AG04449 (cell line): ENCODE measurements around the gene RACGAP1.
"Not testable (repeated sequence)": the region's sequence is repeated elsewhere in the genome, so short reads cannot be mapped to it uniquely, and the experiment has no call there.

Experiments used
- CTCF ChIA-PET: fragments of 350-600 bp; formaldehyde crosslinking; extraction: SDS; loops from one replicate; lab custom pipeline; 2021; ENCODE audit warnings: antibody characterized with exemption; lab: Yijun Ruan, JAX
- POLR2A ChIA-PET: fragments of 400-600, 350-600 bp; formaldehyde crosslinking; extraction: SDS; loops from one replicate; lab custom pipeline; 2020; ENCODE audit warnings: antibody characterized with exemption, inconsistent platforms; lab: Yijun Ruan, JAX
- DNase-seq: peaks from one replicate; pipeline ENCODE4 v3.0.0-alpha.2; 2010; ENCODE audit warnings: low read depth, low spot score
- H3K4me3 ChIP-seq: 2 replicates; pipeline ENCODE4 v1.5.1; 2011; ENCODE audit warnings: low read depth, mild to moderate bottlenecking, control low read depth, low read length
- CTCF ChIP-seq: IDR thresholded peaks from one replicate; pipeline ENCODE4 v1.5.1; 2011; ENCODE audit warnings: mild to moderate bottlenecking, moderate library complexity, low read length, control low read depth, inconsistent platforms; ENCODE audit not compliant: insufficient read depth; ENCODE audit errors: missing control alignments

RACGAP1 gene

GRCh38 chr12:49998453-49998852 is 26.8 kb downstream of the RACGAP1 start:
- CTCF ChIA-PET = interaction anchor here (0.6 to 1.7 kb wide), 5 partner anchors 15 to 57 kb away, joined by 3 to 10 read pairs (median 4); no protein-coding TSS in a partner anchor
- POLR2A ChIA-PET = no interaction called here
- DNase-seq = no peak
- no peak for TF ChIP-seq CTCF
- H3K4me3 ChIP-seq = no peak overlapping the region

GRCh38 chr12:49990273-49990672 is 35.0 kb downstream of the RACGAP1 start:
- DNase-seq = no peak
- CTCF ChIA-PET = interaction anchor here (0.6 to 3.6 kb wide), 8 partner anchors 16 to 66 kb away, joined by 3 to 21 read pairs (median 5); no protein-coding TSS in a partner anchor
- TF ChIP-seq CTCF = no peak
- no peak overlapping the region for H3K4me3 ChIP-seq
- POLR2A ChIA-PET = no interaction called here

GRCh38 chr12:49989400-49989799 is 35.9 kb downstream of the RACGAP1 start:
- DNase-seq, H3K4me3 ChIP-seq, POLR2A ChIA-PET: not testable (repeated sequence)
- CTCF ChIA-PET = interaction anchor here (1.3 to 3.6 kb wide), 3 partner anchors 25 to 67 kb away, joined by 4 to 21 read pairs (median 5); no protein-coding TSS in a partner anchor

GRCh38 chr12:49987625-49988303 is 37.5 kb downstream of the RACGAP1 start:
- no peak overlapping the region for H3K4me3 ChIP-seq
- POLR2A ChIA-PET = no interaction called here
- CTCF ChIA-PET = interaction anchor here (3.6 to 26.8 kb wide), 3 partner anchors 18 to 81 kb away, joined by 21 to 1042 read pairs (median 385); partner anchors contain the start of gene AQP6
- TF ChIP-seq CTCF = no peak
- no peak for DNase-seq

- CTCF ChIA-PET = interaction anchor here (1.4 to 26.8 kb wide), 5 partner anchors 17 to 82 kb away, joined by 6 to 1042 read pairs (median 41); partner anchors contain the start of gene AQP6
- POLR2A ChIA-PET, DNase-seq, H3K4me3 ChIP-seq: not testable (repeated sequence)
Measured at GRCh38 chr12:49986476-49986875, 38.8 kb downstream of the RACGAP1 start.

GRCh38 chr12:49985981-49986380 is 39.3 kb downstream of the RACGAP1 start:
- ChIA-PET POLR2A (no interaction called here), CTCF (interaction anchor here (1.4 to 26.8 kb wide), 7 partner anchors 9 to 118 kb away, joined by 3 to 1042 read pairs (median 8); partner anchors contain the start of gene AQP6)
- no peak for DNase-seq
- H3K4me3 ChIP-seq = no peak overlapping the region
- TF ChIP-seq CTCF = no peak

- TF ChIP-seq CTCF = no peak
- CTCF ChIA-PET = interaction anchor here (1.2 to 26.8 kb wide), 11 partner anchors 10 to 117 kb away, joined by 3 to 1042 read pairs (median 8); partner anchors contain the start of gene AQP6
- no peak for DNase-seq
- POLR2A ChIA-PET = no interaction called here
- no peak overlapping the region for H3K4me3 ChIP-seq
Measured at GRCh38 chr12:49984476-49985359, 40.6 kb downstream of the RACGAP1 start.
